GM23248 (cell line): Measurements from ENCODE around the gene DYRK1A. TPM values are rescaled to one million over a fixed set of nuclear protein-coding genes. Genes with fewer than 3 reads are reported as not detected.

ENCODE experiments used
- DNase-seq: peaks from one replicate; pipeline ENCODE4 v3.0.0-alpha.2; 2015
- H2AFZ ChIP-seq: fragments of 200-600 bp; sonication (generic); 2 replicates; pipeline ENCODE4 v1.6.1; 2016; ENCODE audit warnings: antibody characterized with exemption
- H3F3A ChIP-seq: fragments of 200-600 bp; sonication (generic); 2 replicates; pipeline ENCODE4 v1.6.1; 2016; ENCODE audit warnings: mild to moderate bottlenecking, antibody characterized with exemption, mixed run types; ENCODE audit not compliant: insufficient read depth
- H3K27ac ChIP-seq: fragments of 200-600 bp; sonication (generic); 2 replicates; pipeline ENCODE4 v1.5.1; 2016; ENCODE audit warnings: mild to moderate bottlenecking
- H3K27me3 ChIP-seq: fragments of 200-600 bp; sonication (generic); replicated peaks from 2 replicates; pipeline ENCODE4 v1.6.1; 2016; ENCODE audit warnings: mild to moderate bottlenecking; ENCODE audit not compliant: insufficient read depth
- H3K36me3 ChIP-seq: fragments of 200-600 bp; sonication (generic); 2 replicates; pipeline ENCODE4 v1.6.1; 2016; ENCODE audit warnings: low read depth, mild to moderate bottlenecking
- H3K4me1 ChIP-seq: fragments of 200-600 bp; sonication (generic); 2 replicates; pipeline ENCODE4 v1.6.1; 2016; ENCODE audit warnings: mild to moderate bottlenecking; ENCODE audit not compliant: insufficient read depth
- H3K4me2 ChIP-seq: fragments of 200-600 bp; sonication (generic); one replicate; pipeline ENCODE4 v1.6.1; 2016; ENCODE audit warnings: mild to moderate bottlenecking; ENCODE audit not compliant: unreplicated experiment
- H3K4me3 ChIP-seq: fragments of 200-600 bp; sonication (generic); 2 replicates; pipeline ENCODE4 v1.5.1; 2016; ENCODE audit warnings: mild to moderate bottlenecking
- H3K79me2 ChIP-seq: fragments of 200-600 bp; sonication (generic); 2 replicates; pipeline ENCODE4 v1.6.1; 2016; ENCODE audit warnings: mild to moderate bottlenecking; ENCODE audit not compliant: insufficient read depth
- H3K9ac ChIP-seq: fragments of 200-600 bp; sonication (generic); 2 replicates; pipeline ENCODE4 v1.6.1; 2016; ENCODE audit warnings: mild to moderate bottlenecking
- H3K9me2 ChIP-seq: fragments of 200-600 bp; sonication (generic); 2 replicates; pipeline ENCODE4 v1.6.1; 2016; ENCODE audit warnings: mixed run types, mild to moderate bottlenecking, moderate library complexity; ENCODE audit not compliant: insufficient read depth
- H3K9me3 ChIP-seq: fragments of 200-600 bp; sonication (generic); one replicate; pipeline ENCODE4 v1.6.1; 2017; ENCODE audit warnings: low read depth
- H4K20me1 ChIP-seq: fragments of 200-600 bp; sonication (generic); 2 replicates; pipeline ENCODE4 v1.6.0; 2016; ENCODE audit not compliant: insufficient read depth
- EZH2 ChIP-seq: fragments of 200-600 bp; sonication (generic); IDR thresholded peaks from 2 replicates; pipeline ENCODE4 v1.6.1; 2018; ENCODE audit warnings: antibody characterized with exemption, mild to moderate bottlenecking; ENCODE audit not compliant: insufficient read depth, poor library complexity, severe bottlenecking
- EZH2phosphoT487 ChIP-seq: fragments of 200-600 bp; sonication (generic); IDR thresholded peaks from 2 replicates; pipeline ENCODE4 v1.6.1; 2018; ENCODE audit warnings: antibody characterized with exemption, moderate library complexity, mild to moderate bottlenecking, low read depth; ENCODE audit not compliant: insufficient read depth
- WGBS, 2 experiments: methylation state at CpG; one replicate each; pipeline ENCODE4 v1.1.6; 2015 to 2017; ENCODE audit warnings: low lambda C conversion rate in 2 of 2, low coverage in 1 of 2; ENCODE audit errors: missing lambda C conversion rate in 2 of 2; 5-methylcytosine and 5-hydroxymethylcytosine counted together
- in situ Hi-C: fragments of 300-500 bp; cut with MboI; formaldehyde crosslinking; loops from 2 replicates; pipeline ENCODE4 v1.15.0; 2020
- polyA plus RNA-seq: library from polyadenylated mRNA; unstranded; fragments of >200 nt; fragmentation: Nextera tagmentation; extraction: Ambion mirVana; gene quantifications from 2 replicates; pipeline ENCODE4 v1.2.1, GENCODE V29; 2016
- total RNA-seq: library from RNA; depleted of rRNA; stranded (reverse); fragments of >200 nt; shearing (Covaris generic); gene quantifications from 2 replicates; pipeline ENCODE4 v1.2.3, GENCODE V29; 2014

Gene DYRK1A
- total and polyA plus RNA-seq, 2 experiments from 2014 or later, result 2.5 to 41.3 TPM

DNA sequence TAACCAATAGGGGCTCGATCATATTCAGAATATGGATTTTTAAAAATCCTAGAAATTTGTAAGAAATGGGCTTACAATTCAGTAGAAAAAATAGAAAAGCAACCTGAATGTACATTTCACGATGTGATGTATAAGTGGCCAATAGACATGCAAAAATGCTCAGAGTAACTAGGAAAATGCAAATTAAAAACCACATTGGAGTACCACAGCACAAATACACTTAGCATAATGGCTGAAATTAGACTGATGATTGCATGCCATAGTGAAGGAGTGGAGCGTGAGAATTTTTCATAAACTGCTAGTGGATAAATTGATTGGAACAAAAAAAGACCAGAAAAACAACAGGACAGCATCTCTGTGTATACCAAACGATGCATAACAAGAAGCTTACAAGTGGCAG lies 102.3 kb downstream of the DYRK1A start:
- no peak for DNase-seq
- Histone ChIP-seq H3K27me3 (no peaks in the 10 kb centered on the region), H3K9me2 (no peaks in the 10 kb centered on the region), H3K27ac (no peak overlapping the region), H3K4me1 (no peaks in the 10 kb centered on the region), H3K9ac (no peak overlapping the region), H3K9me3 (no peaks in the 10 kb centered on the region), H3K79me2 (peaks cover 100% of the 10 kb centered on the region), H3K4me2 (no peak overlapping the region), H3F3A (peaks cover 12% of the 10 kb centered on the region; the same call in 1 of the 2 replicates), H3K36me3 (no peaks in the 10 kb centered on the region; the same call in none of the 2 replicates), H4K20me1 (peaks cover 10% of the 10 kb centered on the region; the same call in 1 of the 2 replicates), H2AFZ (no peak overlapping the region), H3K4me3 (no peak overlapping the region)
- 98 to 99% methylated on average over 4 of the region's 4 CpGs for WGBS, 2 experiments
- no peak for TF ChIP-seq EZH2
- in situ Hi-C loops, result no loop called here

DNA sequence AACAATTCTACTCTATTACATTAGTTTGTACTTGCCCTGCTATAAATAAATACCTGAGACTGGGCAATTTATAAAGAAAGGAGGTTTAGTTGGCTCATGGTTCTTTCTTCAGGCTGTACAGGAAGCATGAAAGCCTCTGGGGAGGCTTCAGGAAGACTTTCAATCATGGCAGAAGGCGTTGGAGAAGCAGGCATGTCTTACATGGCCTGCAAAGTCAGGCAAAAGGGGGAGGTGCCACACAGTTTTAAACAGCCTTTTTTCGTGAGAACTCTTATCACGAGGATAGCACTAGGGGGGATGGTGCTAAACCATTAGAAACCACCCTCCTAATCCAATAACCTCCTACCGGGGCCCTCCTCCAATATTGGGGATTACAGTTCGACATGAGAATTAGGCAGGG lies 102.9 kb downstream of the DYRK1A start:
- Histone ChIP-seq H3K27me3 (no peaks in the 10 kb centered on the region), H3K9me3 (no peaks in the 10 kb centered on the region), H4K20me1 (peaks cover 10% of the 10 kb centered on the region; the same call in 1 of the 2 replicates), H3F3A (peaks cover 7% of the 10 kb centered on the region; the same call in 1 of the 2 replicates), H3K4me2 (no peak overlapping the region), H3K4me1 (no peaks in the 10 kb centered on the region), H3K4me3 (no peak overlapping the region), H2AFZ (no peak overlapping the region), H3K27ac (no peak overlapping the region), H3K79me2 (peaks cover 100% of the 10 kb centered on the region), H3K9me2 (no peaks in the 10 kb centered on the region), H3K9ac (no peak overlapping the region), H3K36me3 (no peaks in the 10 kb centered on the region; the same call in none of the 2 replicates)
- 98% methylated on average over 5 of the region's 5 CpGs for WGBS, 2 experiments
- in situ Hi-C loops, result no loop called here
- no peak for DNase-seq
- TF ChIP-seq EZH2phosphoT487 (no peak), EZH2 (no peak)

DNA sequence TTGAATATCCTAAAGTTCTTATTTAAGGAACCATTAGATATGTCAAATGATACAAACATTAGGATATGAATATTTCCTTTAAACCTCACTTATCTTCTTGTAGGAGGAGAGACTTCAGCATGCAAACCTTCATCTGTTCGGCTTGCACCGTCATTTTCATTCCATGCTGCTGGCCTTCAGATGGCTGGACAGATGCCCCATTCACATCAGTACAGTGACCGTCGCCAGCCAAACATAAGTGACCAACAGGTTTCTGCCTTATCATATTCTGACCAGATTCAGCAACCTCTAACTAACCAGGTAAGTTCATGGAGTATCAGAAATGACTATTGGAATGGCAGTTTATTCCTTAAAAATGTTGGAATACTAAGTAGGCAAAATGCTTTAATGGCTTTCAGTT lies 106.0 kb downstream of the DYRK1A start:
- Histone ChIP-seq H3K79me2 (peaks cover 100% of the 10 kb centered on the region), H3K36me3 (no peaks in the 10 kb centered on the region; the same call in none of the 2 replicates), H3K4me3 (no peak overlapping the region), H2AFZ (no peak overlapping the region), H3K4me1 (no peaks in the 10 kb centered on the region), H4K20me1 (peaks cover 12% of the 10 kb centered on the region; the same call in 1 of the 2 replicates), H3K9me3 (no peaks in the 10 kb centered on the region), H3K9ac (no peak overlapping the region), H3K4me2 (no peak overlapping the region), H3F3A (peaks cover 7% of the 10 kb centered on the region; the same call in 1 of the 2 replicates), H3K27ac (no peak overlapping the region), H3K27me3 (no peaks in the 10 kb centered on the region), H3K9me2 (no peaks in the 10 kb centered on the region)
- 87% methylated on average over 4 of the region's 4 CpGs for WGBS, 2 experiments
- no peak for TF ChIP-seq EZH2phosphoT487
- no peak for TF ChIP-seq EZH2
- in situ Hi-C loops, result no loop called here
- DNase-seq, result no peak

DNA sequence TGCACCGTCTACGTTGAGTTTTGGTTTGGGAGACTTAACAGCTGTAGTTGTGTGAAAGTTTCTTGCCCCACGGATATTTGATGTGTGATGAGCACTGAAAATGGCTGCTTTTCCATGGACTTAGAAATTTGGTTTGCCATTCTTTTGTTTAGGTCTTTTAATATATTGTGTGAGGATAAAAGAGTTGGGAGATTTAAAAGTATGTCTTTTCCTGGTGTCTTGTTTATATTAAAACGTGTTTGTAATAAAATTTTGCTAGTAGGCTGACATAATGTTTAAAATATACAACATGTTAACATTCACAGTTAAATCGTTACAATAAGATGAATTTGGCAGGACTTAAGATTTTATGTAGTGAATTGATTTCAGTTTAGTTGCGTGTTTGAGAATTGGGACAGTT lies 106.9 kb downstream of the DYRK1A start:
- Histone ChIP-seq H3K4me2 (no peak overlapping the region), H3F3A (peaks cover 7% of the 10 kb centered on the region; the same call in 1 of the 2 replicates), H2AFZ (no peak overlapping the region), H3K9me2 (no peaks in the 10 kb centered on the region), H3K9ac (no peak overlapping the region), H3K27me3 (no peaks in the 10 kb centered on the region), H4K20me1 (0 out of 2 replicates have a peak, but pooled peaks cover 12% of the 10 kb centered on the region), H3K4me1 (no peaks in the 10 kb centered on the region), H3K79me2 (peaks cover 100% of the 10 kb centered on the region), H3K9me3 (no peaks in the 10 kb centered on the region), H3K36me3 (no peaks in the 10 kb centered on the region; the same call in none of the 2 replicates), H3K4me3 (no peak overlapping the region), H3K27ac (no peak overlapping the region)
- in situ Hi-C loops, result no loop called here
- no peak for DNase-seq
- WGBS, 2 experiments, result 68 to 71% methylated on average over 6 of the region's 6 CpGs
- TF ChIP-seq EZH2phosphoT487, result no peak
- TF ChIP-seq EZH2, result no peak
